HG02943 (cell line): ENCODE results near the gene ANO4.
"Not testable (repeated sequence)": the region's sequence is repeated elsewhere in the genome, so short reads cannot be mapped to it uniquely, and the experiment has no call there.

Experiments
- ATAC-seq: cut with Tn5 transposase; IDR thresholded peaks from one replicate; pipeline ENCODE4 v1.9.1; 2021; ENCODE audit warnings: mild to moderate bottlenecking, low read depth, moderate library complexity; ENCODE audit not compliant: unreplicated experiment

The ANO4 gene

GRCh38 chr12:100986595-100987547 is 192.3 kb downstream of the ANO4 start:
- no peak for ATAC-seq

DNA sequence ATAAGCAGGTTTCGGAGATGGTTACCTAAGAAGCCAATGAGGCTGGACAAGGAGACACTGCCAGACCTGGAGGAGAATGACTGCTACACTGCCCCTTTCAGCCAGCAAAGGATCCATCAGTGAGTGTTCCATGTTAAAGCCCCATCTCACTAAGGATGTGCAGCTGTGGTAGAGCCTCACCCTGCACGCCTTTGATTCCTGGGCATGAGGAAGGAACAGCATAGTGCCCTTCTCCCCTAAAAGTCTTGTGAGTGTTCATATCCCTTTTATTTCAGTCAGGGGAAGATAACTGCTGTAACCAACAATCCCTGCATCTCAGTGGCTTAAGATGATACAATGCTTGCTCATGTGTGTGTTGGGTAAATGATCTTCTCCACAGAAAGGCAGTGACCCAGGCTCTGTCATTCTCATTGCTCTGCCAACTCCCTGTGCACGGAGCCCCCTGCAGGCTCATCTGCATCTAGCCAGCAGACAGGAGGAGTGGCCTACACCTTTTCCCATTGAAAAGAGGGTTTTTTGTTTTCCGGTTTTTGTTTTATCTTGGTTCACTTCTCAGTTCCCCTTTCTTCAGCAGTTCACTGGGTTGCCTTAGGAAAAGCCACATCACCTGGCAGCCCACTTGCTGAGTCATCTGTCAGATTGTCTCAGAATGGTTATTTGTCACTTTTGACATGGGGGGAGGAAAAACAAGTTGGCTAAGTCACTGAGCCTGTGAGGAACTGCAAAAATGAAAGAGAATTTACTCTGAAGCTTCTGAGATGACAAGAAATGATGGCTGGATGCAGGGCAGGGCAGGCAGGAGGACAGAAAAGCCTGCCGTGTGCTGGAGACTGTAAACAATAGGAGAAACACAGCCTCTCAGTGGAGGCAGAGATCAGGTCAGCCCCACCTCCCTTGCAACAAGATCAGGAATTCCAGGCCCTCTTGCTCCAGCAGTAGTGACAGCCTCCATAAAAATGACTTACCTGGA is 193.3 kb downstream of the ANO4 start:
- peak; percentile 92 for ATAC-seq

- not testable (repeated sequence) for ATAC-seq
Measured at GRCh38 chr12:100989509-100989908, 194.9 kb downstream of the ANO4 start.

- ATAC-seq: no peak
Measured at GRCh38 chr12:100991102-100991501, 196.5 kb downstream of the ANO4 start.

DNA sequence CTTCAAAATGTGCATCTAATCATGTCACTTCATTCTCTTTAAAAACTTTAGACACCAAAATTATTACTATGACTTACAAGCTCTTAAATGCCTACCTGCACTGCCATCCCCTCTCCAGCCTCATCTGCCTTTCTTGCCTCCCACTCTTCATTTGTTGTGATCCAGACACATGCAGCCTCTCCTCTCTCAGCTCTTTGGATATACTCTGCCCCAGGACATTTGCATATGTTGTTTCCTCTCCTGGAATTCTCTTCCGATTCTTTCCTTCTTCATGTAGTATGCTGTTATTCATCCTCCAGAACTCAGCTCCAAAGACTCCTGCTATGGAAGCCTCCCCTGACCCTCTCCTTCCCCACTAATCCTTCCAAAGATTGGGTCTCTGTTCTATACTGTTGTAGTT is 197.6 kb downstream of the ANO4 start:
- ATAC-seq: no peak

DNA sequence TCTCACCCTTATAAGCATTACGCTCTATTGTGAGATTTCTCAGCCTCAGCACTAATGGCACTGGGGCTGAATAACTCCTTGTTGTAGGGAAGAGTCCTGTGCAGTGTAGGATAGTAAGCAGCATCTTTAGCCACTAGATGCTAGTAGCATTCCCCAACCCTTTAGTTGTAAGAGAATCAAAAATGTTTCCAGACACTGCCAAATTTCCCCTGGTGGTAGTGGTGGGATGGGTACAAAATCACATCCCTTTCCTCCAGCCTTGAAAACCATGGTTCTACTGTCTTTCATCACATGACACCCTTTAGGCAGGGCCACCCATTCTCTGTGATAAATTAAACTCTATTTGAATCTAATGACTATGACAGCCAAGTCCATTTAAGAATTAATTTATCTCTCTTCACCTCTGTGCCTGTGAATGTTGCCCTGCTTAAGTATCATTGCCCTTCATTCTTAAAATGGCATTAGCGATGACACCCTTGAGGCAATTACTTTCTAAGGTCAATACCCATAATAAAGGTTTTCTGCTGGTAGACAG is 199.4 kb downstream of the ANO4 start:
- ATAC-seq: no peak

- no peak for ATAC-seq
Measured at GRCh38 chr12:100995201-100995600, 200.6 kb downstream of the ANO4 start.

- peak; percentile 83 for ATAC-seq
Measured at GRCh38 chr12:100995771-100996170, 201.2 kb downstream of the ANO4 start.

- no peak for ATAC-seq
Measured at GRCh38 chr12:101001669-101002068, 207.1 kb downstream of the ANO4 start.

- ATAC-seq: no peak
Measured at GRCh38 chr12:101002696-101003419, 208.3 kb downstream of the ANO4 start.

DNA sequence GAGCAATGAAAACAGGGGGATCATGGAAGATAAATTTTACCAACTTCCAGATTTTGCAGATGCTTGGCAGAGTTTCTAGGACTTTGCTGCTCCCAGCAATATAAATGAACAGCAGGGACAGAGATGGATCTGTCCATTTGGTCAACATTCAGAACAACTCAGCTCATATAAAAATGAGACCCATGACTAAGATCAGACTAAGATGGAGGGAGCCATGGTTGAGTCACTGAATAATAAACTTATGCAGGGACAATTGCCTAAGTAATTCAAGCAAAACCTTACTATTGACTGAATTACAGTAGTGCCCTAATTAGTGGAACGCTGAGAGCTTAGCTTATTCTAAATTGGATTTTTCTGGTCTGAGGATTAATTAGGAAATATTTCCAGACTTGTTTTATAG is 210.3 kb downstream of the ANO4 start:
- ATAC-seq: no peak

- no peak for ATAC-seq
Measured at GRCh38 chr12:101009274-101009673, 214.7 kb downstream of the ANO4 start.

DNA sequence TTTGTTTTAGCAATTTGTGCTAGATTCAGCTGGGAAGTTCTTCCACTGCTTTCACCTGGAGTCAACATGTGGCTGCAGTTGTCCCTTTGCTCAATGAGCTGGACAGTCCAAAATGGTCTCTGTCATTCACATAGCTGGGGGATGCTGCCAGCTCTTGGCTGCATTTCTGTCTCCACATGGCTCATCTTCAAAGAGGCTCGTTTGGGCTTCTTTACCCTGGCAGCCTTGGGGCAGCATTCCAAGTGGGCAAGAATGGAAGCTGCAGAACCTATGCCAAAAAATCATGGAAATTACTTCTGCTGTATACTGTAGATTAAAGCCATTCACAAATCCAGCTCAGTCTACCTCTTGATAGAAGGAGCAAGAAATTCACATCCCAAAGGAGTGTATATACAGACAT is 216.3 kb downstream of the ANO4 start:
- no peak for ATAC-seq

- no peak for ATAC-seq
Measured at GRCh38 chr12:101013993-101014392, 219.4 kb downstream of the ANO4 start.

- no peak for ATAC-seq
Measured at GRCh38 chr12:101015044-101015443, 220.5 kb downstream of the ANO4 start.

GRCh38 chr12:101018540-101018939 is 224.0 kb downstream of the ANO4 start:
- ATAC-seq: no peak

GRCh38 chr12:101019201-101019600 is 224.6 kb downstream of the ANO4 start:
- no peak for ATAC-seq

DNA sequence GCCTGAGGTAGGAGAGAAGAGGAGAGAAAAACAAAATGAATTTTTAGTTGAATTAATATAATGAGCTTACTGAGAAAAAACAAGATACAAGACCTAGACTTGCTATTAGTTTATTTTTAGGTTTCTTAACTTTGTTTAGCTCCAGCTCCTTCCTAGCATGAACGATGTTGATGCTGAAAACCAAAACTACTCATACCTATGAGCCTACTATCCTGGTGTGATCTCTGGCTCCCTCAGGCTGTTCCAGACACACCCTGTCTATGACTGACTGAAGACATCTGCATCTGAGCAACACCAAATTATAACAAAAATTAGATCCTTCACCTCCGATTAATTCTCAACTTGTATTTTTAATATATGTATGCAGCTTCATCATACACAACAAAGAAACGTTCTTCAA is 225.1 kb downstream of the ANO4 start:
- no peak for ATAC-seq

DNA sequence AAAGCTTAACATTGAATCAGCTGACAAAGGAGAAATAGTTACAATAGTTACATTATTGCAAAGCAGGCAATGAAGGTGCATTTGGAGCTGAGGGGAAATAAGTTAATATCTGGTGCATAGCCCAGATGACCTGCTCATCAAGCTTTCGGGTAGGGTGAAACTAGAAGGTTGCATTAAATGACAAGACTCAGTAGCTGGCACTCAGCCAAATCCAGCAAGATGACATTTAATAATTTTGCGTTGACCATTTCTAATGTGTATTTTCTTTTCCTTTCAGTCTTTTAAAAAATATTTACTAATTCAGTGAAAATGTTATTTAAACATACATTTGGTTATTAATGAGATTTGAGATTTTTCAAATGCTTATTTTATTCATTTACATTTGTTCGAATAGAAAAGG is 226.9 kb downstream of the ANO4 start:
- no peak for ATAC-seq

DNA sequence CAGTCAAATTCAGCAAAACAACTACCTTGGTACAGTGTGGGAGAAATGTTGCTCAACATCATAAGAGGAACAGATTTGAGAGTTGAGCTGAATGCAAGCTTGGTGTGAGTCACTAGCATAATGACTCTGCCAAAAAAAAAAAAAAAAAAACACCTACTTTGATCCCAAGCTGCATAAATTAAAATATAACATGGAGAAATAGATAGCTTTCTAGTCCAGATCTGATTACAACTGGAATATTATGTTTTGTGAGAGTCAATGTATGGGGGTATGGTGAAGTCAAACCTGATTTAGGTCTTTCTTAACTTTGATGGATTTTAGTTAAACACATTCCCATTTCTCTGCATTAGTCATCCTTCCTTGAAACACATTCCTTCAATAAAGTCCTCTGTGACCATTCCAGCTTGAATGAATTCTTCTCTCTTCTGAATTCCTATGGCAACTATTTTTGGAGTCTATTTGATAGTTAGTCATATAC is 227.4 kb downstream of the ANO4 start:
- no peak for ATAC-seq
